ENCODE measurements around the gene RAD51.

DNA sequence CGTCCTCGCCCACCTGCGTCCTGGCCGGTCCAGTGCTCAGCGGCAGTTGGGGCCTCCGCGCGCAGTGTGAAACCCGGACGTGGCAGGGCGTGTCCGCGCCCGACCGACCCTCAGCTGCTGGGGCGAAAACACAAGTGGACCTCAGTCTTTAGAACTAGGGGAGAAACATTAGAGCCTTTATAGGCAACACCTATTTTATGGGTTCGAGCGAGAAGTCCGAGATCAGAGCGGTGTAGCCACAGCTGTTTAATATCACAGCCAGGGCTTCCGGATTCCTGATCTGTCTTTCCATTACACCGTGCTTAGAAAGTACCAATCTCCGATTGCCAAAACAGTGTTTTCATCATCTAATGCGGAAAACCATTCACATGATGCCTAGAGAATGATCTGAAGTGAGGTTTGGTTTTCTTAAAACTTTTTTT lies 506 bp downstream of the RAD51 start:
- TF ChIP-seq, protein P1, sequence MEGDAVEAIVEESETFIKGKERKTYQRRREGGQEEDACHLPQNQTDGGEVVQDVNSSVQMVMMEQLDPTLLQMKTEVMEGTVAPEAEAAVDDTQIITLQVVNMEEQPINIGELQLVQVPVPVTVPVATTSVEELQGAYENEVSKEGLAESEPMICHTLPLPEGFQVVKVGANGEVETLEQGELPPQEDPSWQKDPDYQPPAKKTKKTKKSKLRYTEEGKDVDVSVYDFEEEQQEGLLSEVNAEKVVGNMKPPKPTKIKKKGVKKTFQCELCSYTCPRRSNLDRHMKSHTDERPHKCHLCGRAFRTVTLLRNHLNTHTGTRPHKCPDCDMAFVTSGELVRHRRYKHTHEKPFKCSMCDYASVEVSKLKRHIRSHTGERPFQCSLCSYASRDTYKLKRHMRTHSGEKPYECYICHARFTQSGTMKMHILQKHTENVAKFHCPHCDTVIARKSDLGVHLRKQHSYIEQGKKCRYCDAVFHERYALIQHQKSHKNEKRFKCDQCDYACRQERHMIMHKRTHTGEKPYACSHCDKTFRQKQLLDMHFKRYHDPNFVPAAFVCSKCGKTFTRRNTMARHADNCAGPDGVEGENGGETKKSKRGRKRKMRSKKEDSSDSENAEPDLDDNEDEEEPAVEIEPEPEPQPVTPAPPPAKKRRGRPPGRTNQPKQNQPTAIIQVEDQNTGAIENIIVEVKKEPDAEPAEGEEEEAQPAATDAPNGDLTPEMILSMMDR (IDR thresholded peaks at IDR 0.05): no peak
- TF ChIP-seq POLR2AphosphoS5 (IDR thresholded peaks at IDR 0.05): no peak
